HG02981 (cell line): ENCODE results near the gene NXPE3.
"Not testable (repeated sequence)": the region's sequence is repeated elsewhere in the genome, so short reads cannot be mapped to it uniquely, and the experiment has no call there.

Experiments used
- ATAC-seq: cut with Tn5 transposase; IDR thresholded peaks from one replicate; pipeline ENCODE4 v1.9.1; 2021; ENCODE audit warnings: mild to moderate bottlenecking, moderate library complexity; ENCODE audit not compliant: unreplicated experiment

NXPE3 gene

GRCh38 chr3:101851072-101851770 is 72.2 kb downstream of the NXPE3 start:
- no peak for ATAC-seq

DNA sequence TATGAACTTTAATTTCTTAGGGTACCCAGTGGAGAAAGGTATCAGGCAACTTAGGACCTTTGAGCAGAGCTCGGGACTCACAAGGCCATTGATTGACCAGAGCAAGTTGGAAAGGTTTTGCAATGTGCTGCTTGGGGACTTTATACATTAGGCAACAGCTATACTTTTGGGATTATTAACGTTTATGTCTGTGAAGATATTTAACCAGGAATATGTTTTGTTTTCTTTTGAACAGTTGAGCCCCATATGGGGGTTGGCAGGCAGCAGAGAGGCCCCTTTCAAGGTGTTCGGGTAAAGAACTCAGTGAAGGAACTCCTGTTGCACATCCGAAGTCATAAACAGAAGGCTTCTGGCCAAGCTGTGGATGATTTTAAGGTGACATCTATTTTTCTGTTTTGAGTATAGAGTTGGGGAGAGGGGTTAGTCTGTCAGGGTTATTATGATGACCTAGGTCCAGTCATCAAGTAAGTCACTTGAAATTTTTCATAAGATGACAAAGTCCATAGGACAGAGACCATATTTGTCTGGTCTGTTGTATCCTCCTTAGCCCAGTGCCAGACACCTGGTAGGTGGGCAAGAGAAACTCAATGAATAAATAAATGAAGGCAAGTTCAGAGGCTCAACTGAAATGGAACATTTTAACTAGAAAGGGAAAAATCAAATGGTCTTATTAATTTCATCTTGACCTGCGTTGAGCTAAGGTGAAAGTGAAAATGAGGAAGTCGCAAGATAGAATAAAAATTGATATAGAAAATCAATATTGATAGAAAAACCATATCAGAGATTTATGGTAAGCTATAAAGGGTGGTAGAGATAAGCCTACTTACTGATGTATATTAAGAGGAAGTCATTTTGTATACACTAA is 73.1 kb downstream of the NXPE3 start:
- ATAC-seq: no peak

- ATAC-seq: no peak
These were observed 74.2 kb downstream of the NXPE3 start for GRCh38 chr3:101852983-101853840.

DNA sequence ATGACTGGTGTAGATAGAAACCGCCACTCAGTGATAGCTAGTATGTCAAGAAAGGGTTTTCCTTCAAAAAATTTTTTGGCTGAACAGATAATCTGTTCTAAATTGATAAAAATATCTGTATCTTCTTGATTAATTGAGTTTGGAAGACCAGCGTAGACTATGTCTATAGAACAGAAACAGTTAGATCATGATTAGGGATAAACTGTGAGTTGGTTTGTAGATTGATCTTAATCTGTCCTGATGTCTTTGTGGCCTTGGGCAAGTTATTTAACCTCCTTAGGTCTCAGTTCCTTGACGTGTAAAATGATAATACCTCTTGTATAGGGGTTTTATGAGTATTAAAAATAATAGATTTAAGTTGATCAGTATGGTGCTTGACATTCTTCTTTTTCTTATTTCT is 75.0 kb downstream of the NXPE3 start:
- no peak for ATAC-seq

DNA sequence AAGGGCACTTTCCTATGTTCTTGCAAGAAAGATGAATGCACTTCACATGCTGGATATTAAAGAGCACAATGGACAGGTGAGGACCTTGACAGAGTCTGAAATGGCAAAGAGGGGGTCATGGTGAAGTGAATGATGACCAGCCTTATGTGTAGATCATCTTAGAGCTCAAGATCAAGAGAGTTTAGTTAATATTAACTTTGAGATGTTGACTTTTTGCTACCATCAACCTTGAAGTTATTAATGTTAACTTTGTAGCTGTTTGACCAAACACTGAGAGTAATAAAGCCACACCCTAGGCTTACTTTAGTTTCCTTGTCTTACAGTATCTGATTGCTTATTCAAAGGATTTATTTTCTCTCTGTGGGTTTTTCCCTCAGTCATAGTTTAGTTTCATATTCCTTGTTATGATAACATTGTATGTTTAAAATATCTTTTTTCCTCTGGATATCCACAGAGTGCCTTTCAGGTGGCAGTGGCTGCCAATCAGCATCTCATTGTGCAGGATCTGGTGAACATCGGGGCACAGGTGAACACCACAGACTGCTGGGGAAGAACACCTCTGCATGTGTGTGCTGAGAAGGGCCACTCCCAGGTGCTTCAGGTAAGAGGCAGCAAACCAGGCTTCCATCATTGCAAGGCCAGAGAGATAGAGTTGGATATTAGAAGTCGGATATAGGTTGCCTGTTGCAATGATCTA is 75.7 kb downstream of the NXPE3 start:
- ATAC-seq: no peak

DNA sequence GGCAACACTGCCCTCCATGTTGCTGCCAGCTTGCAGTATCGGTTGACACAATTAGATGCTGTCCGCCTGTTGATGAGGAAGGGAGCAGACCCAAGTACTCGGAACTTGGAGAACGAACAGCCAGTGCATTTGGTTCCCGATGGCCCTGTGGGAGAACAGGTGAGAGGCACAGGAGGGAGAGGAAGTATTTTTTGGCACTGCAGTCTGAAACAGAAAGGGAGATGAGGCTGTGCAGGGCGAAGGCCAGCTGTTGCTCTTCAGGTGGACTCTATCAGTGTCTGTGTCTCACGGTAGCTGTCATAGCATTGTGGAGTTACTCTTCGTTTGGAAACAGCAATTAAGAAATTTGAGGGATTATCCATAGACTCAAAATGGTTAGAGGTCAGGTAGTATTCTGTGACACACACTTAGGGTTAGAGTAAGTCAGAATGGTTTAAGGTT is 78.3 kb downstream of the NXPE3 start:
- no peak for ATAC-seq

GRCh38 chr3:101858464-101859030 is 79.5 kb downstream of the NXPE3 start:
- no peak for ATAC-seq

- ATAC-seq: no peak
These were observed 81.0 kb downstream of the NXPE3 start for GRCh38 chr3:101859882-101860448.

- ATAC-seq: no peak
These were observed 82.3 kb downstream of the NXPE3 start for GRCh38 chr3:101861212-101861788.

DNA sequence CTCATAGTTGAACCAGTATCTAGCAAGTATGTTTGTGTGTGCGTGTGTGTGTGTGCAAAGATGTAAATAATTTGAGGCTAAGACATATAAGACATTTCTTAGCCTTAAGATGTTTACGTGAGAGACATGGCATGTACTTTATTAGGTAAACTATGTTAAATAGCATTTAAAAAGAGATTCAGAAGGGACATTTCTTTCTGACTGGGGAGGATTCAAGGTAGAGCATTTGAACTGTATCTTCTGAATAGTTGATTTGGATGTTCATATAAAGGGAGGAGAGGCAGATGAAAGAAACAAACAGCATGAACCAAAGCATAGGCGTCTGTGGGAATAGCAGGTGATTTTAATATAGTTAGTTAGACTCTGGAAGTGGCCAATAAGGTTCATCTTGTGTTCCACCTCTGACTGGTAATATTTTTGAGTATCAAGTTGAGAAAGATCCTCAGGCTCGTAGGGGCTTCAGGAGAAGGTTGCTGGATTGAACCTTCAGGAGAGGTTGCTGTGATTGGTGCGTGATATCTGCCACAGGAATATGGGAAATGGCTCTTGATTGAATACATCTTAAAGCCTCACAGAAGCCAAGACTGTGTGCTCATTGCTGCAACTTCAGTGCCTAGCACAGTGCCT is 82.9 kb downstream of the NXPE3 start:
- no peak for ATAC-seq

DNA sequence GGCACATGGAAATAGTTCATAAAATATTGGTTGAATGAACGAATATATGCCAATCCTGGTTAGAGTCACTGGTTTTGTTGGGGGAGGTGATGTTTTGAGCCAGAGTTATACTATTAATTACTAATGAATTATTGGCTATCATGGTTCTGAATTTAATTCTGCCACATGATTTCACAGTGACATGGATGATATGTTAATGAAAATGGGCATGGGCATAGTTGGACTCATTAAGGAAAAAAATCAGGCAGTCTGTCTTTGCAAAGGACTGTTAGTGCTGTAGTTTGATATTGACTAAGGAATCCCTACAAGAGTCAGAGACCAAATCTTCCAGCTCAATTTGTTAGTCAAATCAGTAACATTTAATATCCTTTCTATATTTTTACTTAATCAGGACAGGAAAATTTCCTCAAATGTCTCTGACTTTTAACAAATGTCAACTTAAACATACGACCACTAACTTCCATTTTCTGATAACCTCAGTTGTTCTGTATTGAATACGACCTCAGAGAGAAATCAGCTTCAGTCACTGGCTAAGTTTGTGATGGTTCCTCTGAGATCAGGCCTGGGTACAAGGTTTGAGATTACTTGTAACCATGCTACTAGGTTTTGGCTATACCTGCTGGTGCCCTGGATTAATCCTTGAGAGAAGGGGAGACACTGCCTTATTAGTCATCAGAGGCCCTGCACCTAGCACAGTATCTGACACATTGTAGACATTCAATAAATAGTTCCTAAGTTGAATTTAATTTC is 83.6 kb downstream of the NXPE3 start:
- no peak for ATAC-seq

DNA sequence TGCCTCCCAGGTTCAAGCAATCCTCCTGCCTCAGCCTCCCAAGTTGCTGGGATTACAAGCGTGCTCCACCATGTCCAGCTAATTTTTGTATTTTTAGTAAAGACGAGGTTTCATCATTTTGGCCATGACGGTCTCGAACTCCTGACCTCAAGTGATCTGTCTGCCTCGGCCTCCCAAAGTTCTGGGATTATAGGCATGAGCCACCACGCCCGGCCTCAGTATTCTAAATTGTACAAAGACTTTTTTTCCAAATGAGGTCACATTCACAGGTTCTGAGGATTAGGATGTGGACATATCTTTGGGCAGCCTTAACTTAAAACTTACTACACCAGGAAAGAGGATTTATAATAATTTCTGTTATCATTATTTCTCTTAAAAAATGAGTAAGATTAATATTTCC is 85.9 kb downstream of the NXPE3 start:
- ATAC-seq: not testable (repeated sequence)

DNA sequence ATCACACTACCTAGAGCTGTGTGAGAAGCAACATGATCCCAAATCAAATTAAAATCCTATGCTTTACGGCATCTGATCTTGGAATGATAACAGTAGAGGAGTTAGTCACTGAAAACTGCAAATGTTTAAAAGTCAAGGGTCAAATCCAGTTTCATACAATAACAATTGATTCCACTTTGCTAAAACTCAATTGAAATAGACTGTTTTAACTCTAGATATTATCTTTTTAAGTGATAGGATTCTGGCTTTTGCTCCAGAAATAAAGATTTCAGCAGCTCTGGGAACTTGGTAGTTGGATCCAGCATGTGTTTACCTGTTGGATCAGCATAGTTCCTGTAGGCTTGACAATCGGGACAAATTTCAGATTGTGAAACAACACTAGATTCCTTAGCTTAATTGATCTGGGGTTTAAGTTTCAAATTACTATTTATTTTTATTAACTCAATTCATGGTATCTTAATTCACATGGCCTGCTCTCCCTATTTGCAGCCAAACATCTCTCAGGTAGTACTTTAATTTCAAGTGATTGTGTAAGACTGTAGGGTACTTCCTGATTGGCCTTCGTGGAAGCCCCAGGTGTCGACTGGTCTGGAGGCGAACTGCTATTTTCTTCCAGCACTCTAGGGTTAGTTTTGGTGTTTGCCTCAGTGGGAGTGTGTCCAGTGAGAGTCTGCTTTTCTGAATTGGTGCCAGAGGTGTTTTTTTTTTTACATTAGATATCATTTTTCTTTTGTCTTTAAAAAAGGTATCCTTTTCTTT is 86.9 kb downstream of the NXPE3 start:
- no peak for ATAC-seq

- ATAC-seq: no peak
These were observed 88.5 kb downstream of the NXPE3 start for GRCh38 chr3:101867511-101867910.

- ATAC-seq: no peak
These were observed 89.0 kb downstream of the NXPE3 start for GRCh38 chr3:101867996-101868395.

GRCh38 chr3:101868534-101869464 is 89.8 kb downstream of the NXPE3 start:
- no peak for ATAC-seq

- no peak for ATAC-seq
These were observed 91.1 kb downstream of the NXPE3 start for GRCh38 chr3:101870138-101870537.
